HG03060 (cell line): Measurements from ENCODE around the gene TCERG1L.
"Not testable (repeated sequence)": the region's sequence is repeated elsewhere in the genome, so short reads cannot be mapped to it uniquely, and the experiment has no call there.

Experiments
- ATAC-seq: cut with Tn5 transposase; IDR thresholded peaks from one replicate; pipeline ENCODE4 v1.9.1; 2021; ENCODE audit warnings: low read depth, moderate number of reproducible peaks; ENCODE audit not compliant: unreplicated experiment

Gene TCERG1L

DNA sequence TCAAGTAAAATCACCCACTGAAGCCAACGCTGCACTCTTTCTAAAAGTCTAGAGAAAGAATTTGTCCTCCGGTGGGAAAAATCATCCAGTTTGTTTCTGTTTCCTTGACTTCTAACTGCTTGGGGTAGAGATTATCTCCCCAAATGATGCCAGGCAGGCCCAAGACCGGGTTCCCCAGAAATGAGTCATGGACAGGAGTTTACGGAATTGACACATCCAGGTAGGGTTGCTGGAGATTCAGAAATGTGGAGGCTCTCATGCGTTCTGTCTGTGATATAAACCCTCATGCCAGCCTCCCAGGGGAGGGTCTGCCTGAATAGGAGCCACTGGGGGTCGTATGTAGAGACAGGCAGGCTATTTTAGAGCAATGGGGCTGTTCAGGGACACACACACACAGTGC lies 230.9 kb downstream of the TCERG1L start:
- ATAC-seq = no peak

- ATAC-seq = no peak
Observed at GRCh38 chr10:131079314-131079713, 232.2 kb downstream of the TCERG1L start.

DNA sequence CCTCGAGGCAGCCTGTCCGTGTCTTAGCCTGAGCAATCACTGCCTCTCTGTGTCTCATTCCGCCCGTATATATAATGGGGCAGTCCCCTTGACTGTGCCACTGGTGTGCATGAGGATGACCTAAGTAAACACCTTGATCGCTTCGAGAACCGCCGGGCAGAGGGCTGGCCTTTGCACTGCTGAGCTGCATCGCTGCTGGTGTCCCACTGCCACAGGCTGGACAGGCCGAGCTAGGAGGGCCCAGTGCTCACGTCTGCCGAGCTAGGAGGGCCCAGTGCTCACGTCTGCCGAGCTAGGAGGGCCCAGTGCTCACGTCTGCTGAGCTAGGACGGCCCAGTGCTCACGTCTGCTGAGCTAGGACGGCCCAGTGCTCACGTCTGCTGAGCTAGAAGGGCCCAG lies 232.6 kb downstream of the TCERG1L start:
- ATAC-seq = not testable (repeated sequence)

GRCh38 chr10:131078131-131078881 lies 233.2 kb downstream of the TCERG1L start:
- no peak for ATAC-seq

DNA sequence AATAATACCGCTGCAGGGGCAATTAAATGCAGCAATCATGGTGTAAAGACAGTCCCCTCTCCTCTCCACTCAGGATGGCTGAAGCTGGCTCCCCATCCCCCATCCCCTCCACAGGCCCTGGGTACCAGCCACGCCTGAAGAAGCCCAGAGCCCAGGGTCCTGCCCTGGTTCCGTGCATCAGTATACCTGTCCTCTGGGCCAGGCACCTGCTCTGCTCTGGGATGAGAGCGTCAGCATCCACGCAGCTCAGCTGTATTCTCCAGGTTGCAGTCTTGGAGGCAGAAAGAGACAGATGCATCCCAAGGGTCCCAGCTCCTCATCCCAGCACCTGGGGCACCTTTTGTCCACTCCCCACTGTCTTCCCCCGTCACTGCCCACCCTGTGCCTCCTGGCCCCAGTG lies 233.8 kb downstream of the TCERG1L start:
- ATAC-seq = no peak

GRCh38 chr10:131077031-131077430 lies 234.5 kb downstream of the TCERG1L start:
- ATAC-seq = no peak

- no peak for ATAC-seq
Observed at GRCh38 chr10:131076356-131076755, 235.2 kb downstream of the TCERG1L start.

DNA sequence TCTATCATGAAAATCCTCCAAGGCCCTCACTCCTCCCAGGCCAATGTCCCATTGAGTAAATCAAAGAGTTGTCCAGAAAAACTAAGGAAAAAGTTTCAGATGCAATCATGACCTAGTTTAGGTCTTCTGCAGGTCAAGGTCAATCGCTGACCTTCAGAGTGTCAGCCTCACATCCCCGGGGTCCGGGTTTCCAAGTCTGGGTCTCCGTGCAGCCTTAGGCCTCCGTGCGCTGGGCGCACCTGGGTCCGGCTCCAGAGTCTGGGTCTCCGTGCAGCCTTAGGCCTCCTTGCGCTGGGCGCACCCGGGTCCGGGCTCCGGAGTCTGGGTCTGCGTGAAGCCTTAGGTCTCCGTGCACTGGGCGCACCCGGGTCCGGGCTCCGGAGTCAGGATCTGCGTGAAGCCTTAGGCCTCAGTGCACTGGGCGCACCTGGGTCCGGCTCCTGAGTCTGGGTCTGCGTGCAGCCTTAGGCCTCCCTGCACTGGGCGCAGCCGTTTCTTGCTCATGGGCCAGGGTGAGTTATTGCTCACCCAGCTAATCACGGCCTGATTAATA lies 236.2 kb downstream of the TCERG1L start:
- no peak for ATAC-seq

GRCh38 chr10:131074682-131075081 lies 236.8 kb downstream of the TCERG1L start:
- no peak for ATAC-seq

GRCh38 chr10:131073469-131074035 lies 238.0 kb downstream of the TCERG1L start:
- ATAC-seq = no peak

GRCh38 chr10:131072651-131073468 lies 238.7 kb downstream of the TCERG1L start:
- no peak for ATAC-seq

- ATAC-seq = no peak
Observed at GRCh38 chr10:131071721-131072120, 239.8 kb downstream of the TCERG1L start.

- no peak for ATAC-seq
Observed at GRCh38 chr10:131070856-131071255, 240.7 kb downstream of the TCERG1L start.

DNA sequence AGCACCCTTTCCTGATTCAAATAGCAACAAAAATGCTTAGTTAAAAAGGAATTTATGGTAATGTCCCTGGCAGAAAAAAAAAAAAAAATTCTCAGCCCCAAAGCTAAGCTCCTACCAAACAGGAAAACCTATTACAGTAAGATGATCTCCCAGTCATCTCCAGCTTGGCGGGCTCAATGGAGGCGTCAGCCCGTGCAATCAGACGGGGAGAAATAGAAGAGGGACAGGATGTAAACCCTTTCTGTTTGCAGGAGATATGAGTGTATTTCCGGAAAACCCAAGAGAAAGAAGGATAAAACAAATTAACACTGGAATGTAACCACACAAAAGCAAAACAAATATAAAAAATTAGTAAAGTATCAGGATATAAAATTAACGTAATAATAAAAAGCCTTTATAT lies 242.8 kb downstream of the TCERG1L start:
- ATAC-seq = no peak

- ATAC-seq = no peak
Observed at GRCh38 chr10:131068311-131068710, 243.2 kb downstream of the TCERG1L start.

- no peak for ATAC-seq
Observed at GRCh38 chr10:131067690-131068089, 243.8 kb downstream of the TCERG1L start.

DNA sequence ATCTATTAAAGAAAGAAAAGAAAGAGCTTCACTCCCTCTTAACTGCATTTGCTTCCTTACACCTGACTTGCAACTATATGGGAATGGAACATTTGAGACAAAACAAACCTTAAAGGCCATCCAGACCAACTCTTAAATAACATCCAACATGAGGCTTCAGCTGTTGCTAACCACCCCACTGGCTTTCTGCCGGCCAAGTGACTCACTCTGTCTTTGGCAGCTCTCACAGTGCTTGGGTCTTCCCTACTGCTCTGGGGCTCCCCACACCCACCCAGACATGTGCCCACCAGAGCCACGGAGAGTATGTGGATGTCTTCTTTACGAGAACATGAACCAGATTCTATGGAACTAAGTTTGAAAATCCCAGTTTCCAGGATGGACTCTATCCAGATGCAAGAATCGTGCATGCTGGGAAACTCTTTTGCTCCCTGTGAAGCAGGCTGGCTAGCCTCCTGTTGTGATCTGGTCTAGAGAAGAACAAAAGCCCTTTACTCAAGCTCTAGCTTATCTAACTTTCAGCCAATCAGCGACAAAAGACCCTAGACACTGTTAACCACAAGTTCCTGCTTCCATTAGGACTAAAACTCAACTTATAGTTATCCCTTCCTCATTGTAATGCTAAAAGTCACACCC lies 245.7 kb downstream of the TCERG1L start:
- ATAC-seq = no peak

GRCh38 chr10:131063311-131063710 lies 248.2 kb downstream of the TCERG1L start:
- ATAC-seq = no peak

DNA sequence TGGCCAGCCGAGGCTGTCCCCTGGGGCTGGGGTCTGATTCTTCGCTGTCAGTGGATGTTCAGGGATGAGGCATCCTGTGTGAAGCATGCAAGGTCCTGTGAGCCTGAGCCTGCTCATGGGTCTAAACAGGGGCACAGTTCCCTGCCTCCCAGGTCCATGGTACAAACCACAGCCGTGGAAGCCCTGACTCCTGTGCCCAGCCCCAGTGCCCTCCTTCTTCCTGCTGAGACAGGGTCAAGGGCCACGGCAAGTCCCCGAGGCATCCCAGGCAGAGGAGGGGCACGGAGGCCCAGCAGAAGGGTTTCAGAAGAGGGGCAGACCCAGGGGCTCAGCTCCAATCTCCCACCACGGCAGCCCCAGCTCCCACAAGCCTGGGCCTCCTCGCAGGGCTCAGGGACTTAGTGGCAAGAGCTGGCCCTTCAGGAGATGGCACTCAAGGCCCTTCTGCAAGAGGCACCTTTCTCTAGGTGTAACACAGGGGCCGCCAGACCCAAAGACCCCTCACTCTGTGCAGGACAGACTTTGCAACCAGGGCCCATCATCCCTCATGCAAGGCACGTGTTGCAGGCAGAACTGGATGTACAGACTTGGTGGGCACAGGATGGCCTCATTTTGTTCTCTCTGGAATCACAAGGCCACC lies 248.8 kb downstream of the TCERG1L start:
- no peak for ATAC-seq

GRCh38 chr10:131061216-131061615 lies 250.3 kb downstream of the TCERG1L start:
- ATAC-seq = no peak
